Activated T-cell treated with anti-CD3 and anti-CD28 coated beads, Interleukin-2, amount 50 U/mL, for 72 hours (primary cell): ENCODE results near the gene MAGI1. TPM values are rescaled to one million over a fixed set of nuclear protein-coding genes. Genes with fewer than 3 reads are reported as not detected.
"Not testable (repeated sequence)": the region's sequence is repeated elsewhere in the genome, so short reads cannot be mapped to it uniquely, and the experiment has no call there.

ENCODE experiments used
- ATAC-seq, 2 donors: fragments of 150-1000 bp; cut with Tn5 transposase; replicated peaks in 1 of 2; 2 replicates each; pipeline ENCODE4 v1.10.0; 2021; ENCODE audit warnings: moderate library complexity in 2 of 2, mild to moderate bottlenecking in 1 of 2
- DNase-seq, 2 donors: peaks; one replicate each; pipeline ENCODE4 v3.0.0; 2021 to 2022; ENCODE audit warnings: mixed read lengths in 1 of 2
- H3K27ac Mint-ChIP-seq: one replicate; pipeline ENCODE4 v1.8.0; 2022; ENCODE audit warnings: mild to moderate bottlenecking, moderate library complexity, mixed read lengths
- H3K27me3 Mint-ChIP-seq: one replicate; pipeline ENCODE4 v1.8.0; 2022; ENCODE audit warnings: low read depth, mixed read lengths
- H3K36me3 Mint-ChIP-seq, 2 donors: one replicate each; pipeline ENCODE4 v1.8.0; 2022; ENCODE audit warnings: mixed read lengths in 2 of 2, mild to moderate bottlenecking in 1 of 2; ENCODE audit not compliant: insufficient read depth in 2 of 2
- H3K4me1 Mint-ChIP-seq: one replicate; pipeline ENCODE4 v1.8.0; 2022; ENCODE audit warnings: low read depth, mixed read lengths
- H3K4me3 Mint-ChIP-seq, 2 donors: one replicate each; pipeline ENCODE4 v1.8.0; 2022; ENCODE audit warnings: mild to moderate bottlenecking in 2 of 2, mixed read lengths in 2 of 2, moderate library complexity in 2 of 2
- H3K9me3 Mint-ChIP-seq, 2 donors: one replicate each; pipeline ENCODE4 v1.8.0; 2022; ENCODE audit warnings: mixed read lengths in 2 of 2
- total RNA-seq, 2 donors: library from RNA; stranded (reverse); gene quantifications; one replicate each; pipeline ENCODE4 v1.2.3, GENCODE V29; 2022

Gene MAGI1
- total RNA-seq, 2 donors from 2014 or later = 0.41 to 0.67 TPM

DNA sequence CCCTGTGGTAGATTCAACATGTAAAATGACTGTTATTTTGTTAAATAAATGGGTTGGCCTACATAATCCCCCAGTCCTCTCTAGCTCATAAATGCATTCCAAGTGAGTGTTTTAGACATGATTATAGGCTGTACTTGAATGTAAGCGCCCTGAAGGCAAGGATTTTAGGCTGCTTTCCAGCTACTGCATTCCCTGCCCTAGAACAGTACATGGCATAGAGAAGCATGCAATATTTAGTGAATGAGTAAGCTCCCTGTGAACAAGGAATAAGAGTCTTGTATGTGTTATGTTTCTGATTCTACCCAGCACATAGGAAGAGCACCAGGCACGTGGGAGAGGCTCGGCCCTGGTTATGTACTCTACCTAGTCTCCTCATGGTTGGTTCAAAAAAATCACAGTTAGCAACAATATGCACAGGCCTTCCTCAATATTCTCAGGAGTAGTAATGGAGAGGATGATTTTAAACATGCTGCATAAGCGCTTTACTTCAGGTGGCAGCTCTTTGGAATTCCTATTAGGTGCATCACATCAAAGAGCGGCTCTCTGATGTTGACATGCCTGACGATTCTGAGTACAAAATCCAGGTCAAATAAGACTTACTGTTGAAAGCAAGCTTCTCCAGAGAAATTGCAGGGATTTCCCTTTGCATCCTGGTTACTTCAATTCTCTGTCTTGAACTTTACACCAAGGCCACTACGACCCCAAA, 456.6 kb downstream of the MAGI1 start:
- peaks cover 0 to 4% of the 10 kb centered on the region in 2 donors for H3K9me3 Mint-ChIP-seq
- ATAC-seq (no peak), DNase-seq (no peak)
- no peak overlapping the region for H3K4me3 Mint-ChIP-seq
- no peaks in the 10 kb centered on the region for H3K36me3 Mint-ChIP-seq
- H3K4me1 Mint-ChIP-seq = no peaks in the 10 kb centered on the region
- H3K27me3 Mint-ChIP-seq = no peaks in the 10 kb centered on the region
- H3K27ac Mint-ChIP-seq = no peak overlapping the region

GRCh38 chr3:65581313-65581712, 457.4 kb downstream of the MAGI1 start:
- no peaks in the 10 kb centered on the region for H3K4me1 Mint-ChIP-seq
- H3K27ac Mint-ChIP-seq = no peak overlapping the region
- H3K9me3 Mint-ChIP-seq = peaks cover 0 to 4% of the 10 kb centered on the region in 2 donors
- DNase-seq = no peak
- no peak overlapping the region for H3K4me3 Mint-ChIP-seq
- no peak for ATAC-seq
- no peaks in the 10 kb centered on the region for H3K27me3 Mint-ChIP-seq
- H3K36me3 Mint-ChIP-seq = no peaks in the 10 kb centered on the region

DNA sequence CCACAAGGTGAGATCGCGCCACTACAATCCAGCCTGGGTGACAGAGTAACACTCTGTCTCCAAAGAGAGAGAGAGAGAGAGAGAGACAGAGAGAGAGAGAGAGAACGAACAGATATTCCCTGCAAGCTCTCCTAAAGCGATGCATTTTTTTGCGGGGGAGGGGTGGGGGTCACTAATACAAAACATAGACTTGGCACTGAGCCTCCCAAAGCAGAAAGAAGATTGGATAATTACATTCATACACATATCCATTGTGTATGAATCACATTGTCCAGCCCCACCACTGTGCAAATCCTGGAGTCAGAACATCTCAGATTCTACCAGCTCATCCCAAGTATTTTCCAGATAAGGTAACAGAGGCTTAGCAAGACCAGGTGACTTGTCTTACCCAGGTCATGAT, 459.9 kb downstream of the MAGI1 start:
- Mint-ChIP-seq H3K9me3 (peaks cover 0 to 4% of the 10 kb centered on the region in 2 donors), H3K4me1 (no peaks in the 10 kb centered on the region), H3K4me3 (no peak overlapping the region), H3K27me3 (no peaks in the 10 kb centered on the region), H3K27ac (no peak overlapping the region), H3K36me3 (no peaks in the 10 kb centered on the region)
- ATAC-seq = no peak
- DNase-seq = no peak

DNA sequence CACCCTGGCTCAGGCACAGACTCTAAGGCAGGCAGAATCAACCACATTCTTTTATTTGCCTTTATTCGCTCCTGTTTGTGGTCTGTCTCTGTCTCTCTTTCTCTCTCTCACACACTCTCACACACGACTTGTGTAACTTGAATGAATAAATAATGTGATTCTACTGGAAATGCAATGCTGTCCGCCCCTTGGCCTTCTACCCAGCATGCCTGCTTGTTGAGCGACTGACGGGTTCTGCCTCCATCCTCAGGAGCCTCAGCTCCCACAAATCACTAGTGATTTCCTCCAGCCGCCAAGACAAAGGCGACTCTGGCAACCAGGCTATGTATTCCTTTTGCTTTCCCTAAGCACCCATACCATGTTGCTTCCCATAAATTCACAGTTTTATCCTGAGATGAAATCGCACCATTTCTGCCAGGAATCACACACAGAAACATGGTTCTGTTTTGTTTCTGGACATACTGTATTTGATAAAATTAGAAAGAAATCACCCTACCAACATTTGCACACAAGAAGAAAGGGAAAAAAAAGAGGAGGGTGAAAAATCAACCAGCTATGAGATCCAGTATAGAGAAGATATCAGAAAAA, 460.8 kb downstream of the MAGI1 start:
- Mint-ChIP-seq H3K27ac (no peak overlapping the region), H3K9me3 (peaks cover 0 to 4% of the 10 kb centered on the region in 2 donors), H3K36me3 (no peaks in the 10 kb centered on the region), H3K4me3 (no peak overlapping the region), H3K27me3 (no peaks in the 10 kb centered on the region), H3K4me1 (no peaks in the 10 kb centered on the region)
- no peak for DNase-seq
- no peak for ATAC-seq

GRCh38 chr3:65576966-65577365, 461.8 kb downstream of the MAGI1 start:
- Mint-ChIP-seq H3K4me3 (no peak overlapping the region), H3K27me3 (no peaks in the 10 kb centered on the region), H3K9me3 (peaks cover 0 to 5% of the 10 kb centered on the region in 2 donors), H3K36me3 (no peaks in the 10 kb centered on the region), H3K27ac (no peak overlapping the region), H3K4me1 (no peaks in the 10 kb centered on the region)
- DNase-seq (no peak), ATAC-seq (no peak)

DNA sequence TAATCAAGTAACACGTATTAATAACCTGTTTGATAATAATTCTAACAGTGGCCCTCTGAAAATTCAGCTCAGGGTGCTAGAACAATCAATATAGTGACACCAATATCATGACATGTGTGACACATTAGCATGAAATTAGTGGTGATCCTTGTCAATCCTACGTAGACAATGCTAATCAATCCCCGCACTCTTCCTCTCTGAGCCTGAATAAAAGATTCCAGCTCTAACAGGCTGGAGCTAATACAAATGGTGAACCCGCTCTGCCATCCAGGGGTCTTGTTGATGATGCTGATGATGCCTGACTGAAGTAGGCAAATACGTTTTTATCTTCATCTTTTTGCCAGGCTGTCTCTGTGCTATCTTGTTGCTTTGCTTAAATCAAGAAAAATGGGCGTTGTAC, 462.5 kb downstream of the MAGI1 start:
- no peaks in the 10 kb centered on the region for H3K36me3 Mint-ChIP-seq
- H3K27ac Mint-ChIP-seq = no peak overlapping the region
- H3K9me3 Mint-ChIP-seq = peaks cover 0 to 6% of the 10 kb centered on the region in 2 donors
- DNase-seq (no peak), ATAC-seq (no peak)
- no peak overlapping the region for H3K4me3 Mint-ChIP-seq
- H3K4me1 Mint-ChIP-seq = no peaks in the 10 kb centered on the region
- H3K27me3 Mint-ChIP-seq = no peaks in the 10 kb centered on the region

- Mint-ChIP-seq H3K4me1 (no peaks in the 10 kb centered on the region), H3K27me3 (no peaks in the 10 kb centered on the region), H3K27ac (no peak overlapping the region), H3K4me3 (no peak overlapping the region), H3K9me3 (peaks cover 0 to 5% of the 10 kb centered on the region in 2 donors), H3K36me3 (no peaks in the 10 kb centered on the region)
- ATAC-seq = no peak
- no peak for DNase-seq
These were observed 463.3 kb downstream of the MAGI1 start for GRCh38 chr3:65575376-65575840.

- Mint-ChIP-seq H3K27me3 (no peaks in the 10 kb centered on the region), H3K27ac (no peak overlapping the region), H3K4me1 (no peaks in the 10 kb centered on the region), H3K9me3 (peaks cover 0 to 5% of the 10 kb centered on the region in 2 donors), H3K36me3 (no peaks in the 10 kb centered on the region), H3K4me3 (no peak overlapping the region)
- no peak for ATAC-seq
- DNase-seq = no peak
These were observed 465.1 kb downstream of the MAGI1 start for GRCh38 chr3:65573548-65574116.

DNA sequence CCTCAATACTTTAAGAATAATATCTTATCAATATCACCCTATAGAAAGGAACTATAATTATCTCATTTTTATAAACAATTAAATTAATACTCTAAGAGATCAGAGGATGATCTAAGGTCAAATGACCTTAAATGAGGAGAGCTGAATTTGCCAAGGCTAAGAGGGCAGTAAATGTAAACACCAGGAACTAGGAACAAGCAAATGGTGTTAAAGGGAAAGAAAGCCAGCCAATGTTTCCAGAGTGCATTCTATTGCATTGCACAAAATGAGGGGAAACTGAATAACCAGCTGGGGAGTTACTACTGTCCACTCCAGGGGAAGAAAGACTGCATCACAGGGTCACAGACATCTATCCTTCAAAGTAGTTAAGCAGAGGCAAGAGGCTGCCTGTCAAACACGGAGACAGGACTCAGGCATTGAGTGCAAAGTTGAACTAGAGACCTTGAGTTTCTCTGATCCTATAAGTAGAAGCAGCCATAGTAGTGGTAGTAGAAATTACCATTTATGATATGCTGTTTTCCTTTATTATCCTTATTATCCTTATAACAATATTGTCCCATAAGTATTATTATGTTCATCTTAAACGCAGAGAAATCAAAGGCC, 466.4 kb downstream of the MAGI1 start:
- H3K36me3 Mint-ChIP-seq = no peaks in the 10 kb centered on the region
- H3K4me3 Mint-ChIP-seq = no peak overlapping the region
- no peaks in the 10 kb centered on the region for H3K27me3 Mint-ChIP-seq
- no peak overlapping the region for H3K27ac Mint-ChIP-seq
- ATAC-seq = no peak
- no peak for DNase-seq
- H3K9me3 Mint-ChIP-seq = peaks cover 0 to 2% of the 10 kb centered on the region in 2 donors
- no peaks in the 10 kb centered on the region for H3K4me1 Mint-ChIP-seq

GRCh38 chr3:65569845-65570405, 468.8 kb downstream of the MAGI1 start:
- H3K36me3 Mint-ChIP-seq = no peaks in the 10 kb centered on the region
- no peak for DNase-seq
- H3K27me3 Mint-ChIP-seq = no peaks in the 10 kb centered on the region
- no peak overlapping the region for H3K27ac Mint-ChIP-seq
- no peaks in the 10 kb centered on the region for H3K4me1 Mint-ChIP-seq
- peaks cover 0 to 2% of the 10 kb centered on the region in 2 donors for H3K9me3 Mint-ChIP-seq
- no peak for ATAC-seq
- H3K4me3 Mint-ChIP-seq = no peak overlapping the region

DNA sequence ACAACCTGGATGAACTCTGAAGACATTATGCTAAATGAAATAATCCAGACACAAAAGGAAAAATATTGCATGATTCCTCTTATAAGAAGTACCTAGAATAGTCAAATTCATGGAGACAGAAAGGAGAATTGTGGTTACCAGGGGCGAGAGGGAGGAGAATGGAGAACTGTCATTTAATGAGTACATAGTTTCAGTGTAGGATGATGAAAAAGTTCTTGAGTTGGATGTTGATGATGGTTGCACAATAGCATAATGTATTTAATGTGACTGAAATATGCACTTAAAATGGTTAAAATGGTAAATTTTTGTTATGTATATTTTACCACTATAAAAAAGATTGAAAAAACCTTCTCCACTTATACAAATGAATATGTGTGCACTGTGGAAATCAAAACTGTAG, 469.6 kb downstream of the MAGI1 start:
- H3K4me3 Mint-ChIP-seq = no peak overlapping the region

GRCh38 chr3:65568497-65568896, 470.2 kb downstream of the MAGI1 start:
- ATAC-seq = no peak

More for the DNA sequence above, 469.6 kb downstream of the MAGI1 start:
- no peaks in the 10 kb centered on the region for H3K27me3 Mint-ChIP-seq
- no peaks in the 10 kb centered on the region for H3K4me1 Mint-ChIP-seq
- no peak overlapping the region for H3K27ac Mint-ChIP-seq
- H3K9me3 Mint-ChIP-seq = peaks cover 0 to 2% of the 10 kb centered on the region in 2 donors
- H3K36me3 Mint-ChIP-seq = no peaks in the 10 kb centered on the region
- ATAC-seq (no peak), DNase-seq (no peak)

DNA sequence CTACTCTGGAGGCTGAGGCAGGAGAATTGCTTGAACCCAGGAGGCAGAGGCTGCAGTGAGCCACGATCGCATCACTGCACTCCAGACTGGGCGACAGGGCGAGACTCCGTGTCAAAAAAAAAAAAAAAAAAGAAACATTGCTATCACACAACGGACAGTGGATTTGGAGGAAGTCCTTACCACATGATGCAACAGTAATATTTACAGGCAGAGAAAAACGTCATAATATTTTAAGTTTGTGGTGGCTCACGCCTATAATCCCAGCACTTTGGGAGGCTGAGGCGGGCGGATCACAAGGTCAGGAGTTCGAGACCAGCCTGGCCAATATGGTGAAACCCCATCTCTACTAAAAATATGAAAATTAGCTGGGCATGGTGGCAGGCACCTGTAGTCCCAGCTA, 473.0 kb downstream of the MAGI1 start:
- H3K4me1 Mint-ChIP-seq, ATAC-seq, H3K36me3 Mint-ChIP-seq, H3K27me3 Mint-ChIP-seq, H3K27ac Mint-ChIP-seq, DNase-seq, H3K9me3 Mint-ChIP-seq, H3K4me3 Mint-ChIP-seq: not testable (repeated sequence)

More at GRCh38 chr3:65568497-65568896, 470.2 kb downstream of the MAGI1 start:
- DNase-seq = no peak
- Mint-ChIP-seq H3K27ac (no peak overlapping the region), H3K27me3 (no peaks in the 10 kb centered on the region), H3K4me3 (no peak overlapping the region), H3K4me1 (no peaks in the 10 kb centered on the region), H3K9me3 (peaks cover 0 to 2% of the 10 kb centered on the region in 2 donors), H3K36me3 (no peaks in the 10 kb centered on the region)
